NB4 (cell line): ENCODE results near the gene SEZ6.

Experiments used
- POLR2A ChIP-seq: IDR thresholded peaks from 2 replicates; pipeline ENCODE4 v1.6.1; 2011; ENCODE audit warnings: mild to moderate bottlenecking; ENCODE audit not compliant: insufficient read length; ENCODE audit errors: extremely low read depth
- TF ChIP-seq, protein P1 (sequence below): IDR thresholded peaks from one replicate; pipeline ENCODE4 v1.5.1; 2012; ENCODE audit warnings: low read depth, low read length
- TF ChIP-seq, protein P2 (sequence below): IDR thresholded peaks from 2 replicates; pipeline ENCODE4 v1.6.1; 2011; ENCODE audit warnings: low read depth, low read length

DNA sequence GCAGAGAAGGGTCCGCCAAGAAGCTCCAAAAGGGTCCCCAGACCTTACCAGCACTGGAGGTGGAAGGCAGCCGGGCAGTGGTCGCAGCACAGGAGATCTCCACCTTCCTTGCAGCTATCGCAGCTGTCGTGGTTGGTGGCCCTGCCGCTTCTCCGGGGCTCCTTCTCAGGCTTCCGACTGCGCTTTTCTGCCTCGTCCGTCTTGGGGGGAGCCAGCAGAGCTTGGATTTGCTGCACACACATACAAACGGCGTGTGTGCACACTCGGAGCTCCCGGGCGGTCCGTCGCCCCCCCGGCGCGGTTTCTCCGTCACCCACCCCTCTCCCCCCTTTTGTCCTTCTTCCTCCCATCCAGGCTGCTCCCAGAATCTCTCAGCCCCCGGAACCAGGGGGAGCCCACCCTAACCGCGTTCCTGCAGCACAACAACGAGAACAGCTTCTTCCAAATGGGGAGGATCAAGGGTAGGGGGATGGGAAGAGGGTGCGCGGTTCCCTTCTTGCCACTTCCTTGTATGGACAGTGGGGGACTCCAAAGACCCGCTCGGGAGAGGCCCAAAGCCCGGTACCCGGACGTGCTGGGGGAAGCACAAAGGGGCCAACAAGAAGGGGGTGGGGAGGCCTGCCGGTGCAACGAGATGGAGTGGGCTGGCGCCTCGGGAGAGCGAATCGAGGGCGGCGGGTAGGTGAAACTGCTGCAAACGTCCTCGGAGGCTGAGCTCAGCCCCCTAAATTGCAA, 55.6 kb downstream of the SEZ6 start:
- TF ChIP-seq, protein P1, sequence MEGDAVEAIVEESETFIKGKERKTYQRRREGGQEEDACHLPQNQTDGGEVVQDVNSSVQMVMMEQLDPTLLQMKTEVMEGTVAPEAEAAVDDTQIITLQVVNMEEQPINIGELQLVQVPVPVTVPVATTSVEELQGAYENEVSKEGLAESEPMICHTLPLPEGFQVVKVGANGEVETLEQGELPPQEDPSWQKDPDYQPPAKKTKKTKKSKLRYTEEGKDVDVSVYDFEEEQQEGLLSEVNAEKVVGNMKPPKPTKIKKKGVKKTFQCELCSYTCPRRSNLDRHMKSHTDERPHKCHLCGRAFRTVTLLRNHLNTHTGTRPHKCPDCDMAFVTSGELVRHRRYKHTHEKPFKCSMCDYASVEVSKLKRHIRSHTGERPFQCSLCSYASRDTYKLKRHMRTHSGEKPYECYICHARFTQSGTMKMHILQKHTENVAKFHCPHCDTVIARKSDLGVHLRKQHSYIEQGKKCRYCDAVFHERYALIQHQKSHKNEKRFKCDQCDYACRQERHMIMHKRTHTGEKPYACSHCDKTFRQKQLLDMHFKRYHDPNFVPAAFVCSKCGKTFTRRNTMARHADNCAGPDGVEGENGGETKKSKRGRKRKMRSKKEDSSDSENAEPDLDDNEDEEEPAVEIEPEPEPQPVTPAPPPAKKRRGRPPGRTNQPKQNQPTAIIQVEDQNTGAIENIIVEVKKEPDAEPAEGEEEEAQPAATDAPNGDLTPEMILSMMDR, result peak; percentile 0
- no peak for TF ChIP-seq POLR2A
- TF ChIP-seq, protein P2, sequence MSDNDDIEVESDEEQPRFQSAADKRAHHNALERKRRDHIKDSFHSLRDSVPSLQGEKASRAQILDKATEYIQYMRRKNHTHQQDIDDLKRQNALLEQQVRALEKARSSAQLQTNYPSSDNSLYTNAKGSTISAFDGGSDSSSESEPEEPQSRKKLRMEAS, result no peak
